Prostate gland (tissue), 2 donors: ENCODE measurements around the gene RBM33.

Experiments
- CTCF ChIP-seq, 4 experiments: fragments of 200-600 bp in 2 of 4; fragments of 450-650 bp in 2 of 4; sonication (generic) in 2 of 4; IDR thresholded peaks; 1 replicate in 3 of 4; 2 replicates in 1 of 4; pipeline ENCODE4 v1.5.1; 2016 to 2019; ENCODE audit warnings: antibody characterized with exemption in 4 of 4, mild to moderate bottlenecking in 2 of 4, moderate library complexity in 2 of 4
- POLR2AphosphoS5 ChIP-seq: sonication (generic); formaldehyde crosslinking; IDR thresholded peaks from one replicate; pipeline ENCODE4 v1.6.1; 2017; ENCODE audit warnings: antibody characterized with exemption

GRCh38 chr7:155635817-155636216, 8.6 kb upstream of the RBM33 start:
- TF ChIP-seq POLR2AphosphoS5 (no peak), CTCF (IDR thresholded peaks at IDR 0.05) (no peak)
